Ishikawa (cell line): Measurements from ENCODE around the gene PLSCR5.

Source experiments
- CEBPB ChIP-seq: IDR thresholded peaks from 2 replicates; pipeline ENCODE4 v1.6.1; 2012
- CREB1 ChIP-seq: IDR thresholded peaks from 2 replicates; pipeline ENCODE4 v1.6.1; 2012; ENCODE audit warnings: low read depth
- EGR1 ChIP-seq: IDR thresholded peaks from 2 replicates; pipeline ENCODE4 v1.6.1; 2012
- EP300 ChIP-seq: IDR thresholded peaks from 2 replicates; pipeline ENCODE4 v1.6.1; 2012; ENCODE audit warnings: borderline replicate concordance
- FOXM1 ChIP-seq: IDR thresholded peaks from 2 replicates; pipeline ENCODE4 v1.6.1; 2012; ENCODE audit warnings: low read depth, borderline replicate concordance
- NFIC ChIP-seq: IDR thresholded peaks from 2 replicates; pipeline ENCODE4 v1.6.1; 2012
- RAD21 ChIP-seq: IDR thresholded peaks from 2 replicates; pipeline ENCODE4 v1.6.1; 2012; ENCODE audit warnings: low read depth
- TAF1 ChIP-seq: IDR thresholded peaks from 2 replicates; pipeline ENCODE4 v1.6.1; 2012; ENCODE audit warnings: low read depth, mild to moderate bottlenecking
- TCF12 ChIP-seq: IDR thresholded peaks from 2 replicates; pipeline ENCODE4 v1.6.1; 2012; ENCODE audit warnings: low read depth
- TEAD4 ChIP-seq: IDR thresholded peaks from 2 replicates; pipeline ENCODE4 v1.6.1; 2012
- YY1 ChIP-seq: IDR thresholded peaks from 2 replicates; pipeline ENCODE4 v1.6.1; 2012; ENCODE audit warnings: low read depth
- ZBTB7A ChIP-seq: IDR thresholded peaks from 2 replicates; pipeline ENCODE4 v1.6.1; 2012; ENCODE audit warnings: low read depth
- TF ChIP-seq, protein P1 (sequence below): IDR thresholded peaks from 2 replicates; pipeline ENCODE4 v1.6.1; 2012
- TF ChIP-seq, protein P2 (sequence below): IDR thresholded peaks from 2 replicates; pipeline ENCODE4 v1.6.1; 2012
- TF ChIP-seq, protein P3 (sequence below): IDR thresholded peaks from 2 replicates; pipeline ENCODE4 v1.6.1; 2012; ENCODE audit warnings: low read depth, mild to moderate bottlenecking

Gene PLSCR5

DNA sequence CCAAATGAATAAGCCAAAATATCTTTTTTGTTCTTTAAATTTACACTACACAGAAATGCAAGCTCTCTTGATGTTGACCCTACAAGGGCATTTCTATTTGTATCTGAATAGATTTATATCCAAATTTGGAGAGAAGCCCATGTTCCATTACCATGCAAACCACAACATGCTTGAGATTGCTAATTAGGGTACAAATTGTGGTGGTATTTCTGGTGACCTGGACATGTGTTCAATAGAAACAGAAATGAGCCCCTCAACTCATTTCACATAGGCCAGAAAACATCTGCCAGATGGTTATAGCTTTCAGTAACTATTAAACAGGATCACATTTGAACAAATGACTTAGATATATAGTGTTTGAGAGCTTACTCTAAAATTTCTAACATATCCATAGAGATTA is 23.5 kb upstream of the PLSCR5 start:
- TF ChIP-seq YY1: no peak
- no peak for TF ChIP-seq NFIC
- TF ChIP-seq FOXM1: no peak
- TF ChIP-seq TEAD4: no peak

DNA sequence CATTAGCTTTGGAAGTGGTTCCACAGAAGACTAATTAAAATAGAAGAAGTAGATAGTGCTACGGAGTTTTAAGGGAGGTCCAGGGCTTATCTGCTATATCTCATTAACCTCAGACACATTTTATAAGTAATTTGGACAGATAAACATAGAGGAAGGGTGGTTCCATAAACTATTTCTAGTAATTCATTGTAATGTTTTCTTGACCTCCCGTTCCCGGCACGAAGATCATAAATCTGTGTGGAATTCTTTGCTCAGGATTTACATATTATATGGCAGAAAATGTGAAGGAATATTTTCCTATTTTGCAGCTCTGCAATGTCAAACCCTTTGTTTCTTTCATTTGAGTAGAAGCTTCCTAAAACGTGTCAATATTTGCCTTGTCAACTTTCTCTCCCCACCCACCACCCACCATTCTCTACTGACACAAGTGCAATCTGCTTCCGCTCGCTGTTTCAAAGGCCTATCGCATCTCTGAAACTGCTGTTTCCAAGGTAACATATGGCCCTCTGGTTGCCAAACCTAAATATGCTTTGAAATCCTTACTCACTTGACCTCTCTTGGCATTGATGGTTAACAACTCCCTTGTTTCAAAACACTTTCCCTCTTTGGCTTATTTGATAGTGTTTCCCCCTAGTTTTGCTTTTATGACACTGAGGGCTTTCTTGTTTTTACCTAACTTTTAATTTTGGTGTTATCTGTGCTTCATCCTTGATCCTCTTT is 21.4 kb upstream of the PLSCR5 start:
- no peak for TF ChIP-seq YY1
- no peak for TF ChIP-seq CREB1
- TF ChIP-seq EGR1: no peak
- TF ChIP-seq, protein P1, sequence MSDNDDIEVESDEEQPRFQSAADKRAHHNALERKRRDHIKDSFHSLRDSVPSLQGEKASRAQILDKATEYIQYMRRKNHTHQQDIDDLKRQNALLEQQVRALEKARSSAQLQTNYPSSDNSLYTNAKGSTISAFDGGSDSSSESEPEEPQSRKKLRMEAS: no peak
- TF ChIP-seq EP300: no peak
- TF ChIP-seq, protein P2, sequence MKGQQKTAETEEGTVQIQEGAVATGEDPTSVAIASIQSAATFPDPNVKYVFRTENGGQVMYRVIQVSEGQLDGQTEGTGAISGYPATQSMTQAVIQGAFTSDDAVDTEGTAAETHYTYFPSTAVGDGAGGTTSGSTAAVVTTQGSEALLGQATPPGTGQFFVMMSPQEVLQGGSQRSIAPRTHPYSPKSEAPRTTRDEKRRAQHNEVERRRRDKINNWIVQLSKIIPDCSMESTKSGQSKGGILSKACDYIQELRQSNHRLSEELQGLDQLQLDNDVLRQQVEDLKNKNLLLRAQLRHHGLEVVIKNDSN: no peak
- no peak for TF ChIP-seq TAF1
- no peak for TF ChIP-seq TEAD4
- no peak for TF ChIP-seq RAD21
- TF ChIP-seq, protein P3, sequence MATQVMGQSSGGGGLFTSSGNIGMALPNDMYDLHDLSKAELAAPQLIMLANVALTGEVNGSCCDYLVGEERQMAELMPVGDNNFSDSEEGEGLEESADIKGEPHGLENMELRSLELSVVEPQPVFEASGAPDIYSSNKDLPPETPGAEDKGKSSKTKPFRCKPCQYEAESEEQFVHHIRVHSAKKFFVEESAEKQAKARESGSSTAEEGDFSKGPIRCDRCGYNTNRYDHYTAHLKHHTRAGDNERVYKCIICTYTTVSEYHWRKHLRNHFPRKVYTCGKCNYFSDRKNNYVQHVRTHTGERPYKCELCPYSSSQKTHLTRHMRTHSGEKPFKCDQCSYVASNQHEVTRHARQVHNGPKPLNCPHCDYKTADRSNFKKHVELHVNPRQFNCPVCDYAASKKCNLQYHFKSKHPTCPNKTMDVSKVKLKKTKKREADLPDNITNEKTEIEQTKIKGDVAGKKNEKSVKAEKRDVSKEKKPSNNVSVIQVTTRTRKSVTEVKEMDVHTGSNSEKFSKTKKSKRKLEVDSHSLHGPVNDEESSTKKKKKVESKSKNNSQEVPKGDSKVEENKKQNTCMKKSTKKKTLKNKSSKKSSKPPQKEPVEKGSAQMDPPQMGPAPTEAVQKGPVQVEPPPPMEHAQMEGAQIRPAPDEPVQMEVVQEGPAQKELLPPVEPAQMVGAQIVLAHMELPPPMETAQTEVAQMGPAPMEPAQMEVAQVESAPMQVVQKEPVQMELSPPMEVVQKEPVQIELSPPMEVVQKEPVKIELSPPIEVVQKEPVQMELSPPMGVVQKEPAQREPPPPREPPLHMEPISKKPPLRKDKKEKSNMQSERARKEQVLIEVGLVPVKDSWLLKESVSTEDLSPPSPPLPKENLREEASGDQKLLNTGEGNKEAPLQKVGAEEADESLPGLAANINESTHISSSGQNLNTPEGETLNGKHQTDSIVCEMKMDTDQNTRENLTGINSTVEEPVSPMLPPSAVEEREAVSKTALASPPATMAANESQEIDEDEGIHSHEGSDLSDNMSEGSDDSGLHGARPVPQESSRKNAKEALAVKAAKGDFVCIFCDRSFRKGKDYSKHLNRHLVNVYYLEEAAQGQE: no peak
- TF ChIP-seq NFIC: no peak
- no peak for TF ChIP-seq TCF12
- TF ChIP-seq FOXM1: no peak
- no peak for TF ChIP-seq ZBTB7A
- no peak for TF ChIP-seq CEBPB

DNA sequence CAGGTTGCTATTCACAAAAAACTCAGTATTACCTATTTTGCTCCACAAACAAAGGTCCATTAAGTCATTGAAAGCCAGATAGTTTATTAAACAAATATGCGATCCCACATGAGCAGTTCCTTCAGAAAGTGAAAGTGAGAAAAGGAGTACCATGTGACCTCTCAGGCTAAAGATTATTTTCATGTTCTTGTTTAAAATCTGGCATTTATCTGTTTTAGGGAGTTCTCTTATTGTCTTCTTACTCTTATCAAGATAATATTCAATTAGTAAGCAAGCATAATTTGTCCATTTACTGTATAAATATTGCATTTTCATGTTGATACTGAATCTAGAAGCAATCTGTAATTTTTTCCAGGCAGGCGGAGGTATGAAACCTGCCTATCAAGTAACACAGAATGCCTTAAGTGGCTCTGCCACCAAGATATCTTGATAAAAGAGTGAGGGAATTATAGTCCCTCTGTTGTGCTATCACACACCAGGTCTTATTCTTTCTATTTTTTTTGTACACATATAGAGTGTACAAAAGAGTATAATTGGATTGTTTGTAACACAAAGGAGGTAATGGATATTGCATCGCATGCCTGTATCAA is 20.1 kb upstream of the PLSCR5 start:
- no peak for TF ChIP-seq EP300
- TF ChIP-seq NFIC: no peak
- TF ChIP-seq TAF1: no peak
- TF ChIP-seq ZBTB7A: no peak
- TF ChIP-seq, protein P1: no peak
- TF ChIP-seq CREB1: no peak
- TF ChIP-seq TEAD4: no peak

DNA sequence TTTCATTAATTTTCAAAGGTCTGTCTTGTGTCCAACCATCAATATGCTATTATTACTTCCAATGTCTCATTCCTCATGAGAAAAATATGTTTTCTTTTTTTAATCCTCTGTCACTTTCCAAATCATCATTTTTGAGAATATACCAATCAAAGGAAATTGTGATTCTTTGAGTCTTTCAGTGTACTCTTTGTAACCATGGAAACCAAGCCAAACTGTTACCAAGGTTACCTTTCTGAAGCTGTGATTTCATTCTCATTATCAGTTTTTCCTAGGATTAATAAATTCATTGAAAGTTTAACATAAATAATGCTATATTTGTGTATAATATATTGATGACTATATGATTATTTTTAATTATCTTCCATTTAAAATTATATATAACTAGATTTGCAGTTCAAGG is 16.6 kb upstream of the PLSCR5 start:
- TF ChIP-seq ZBTB7A: no peak
- TF ChIP-seq EGR1: no peak
- TF ChIP-seq, protein P3: no peak
- no peak for TF ChIP-seq RAD21
- no peak for TF ChIP-seq CEBPB
- no peak for TF ChIP-seq NFIC
- TF ChIP-seq, protein P1: no peak
- TF ChIP-seq, protein P2: no peak
- no peak for TF ChIP-seq EP300
- no peak for TF ChIP-seq TCF12
- no peak for TF ChIP-seq TEAD4
- no peak for TF ChIP-seq CREB1
- no peak for TF ChIP-seq YY1
- no peak for TF ChIP-seq TAF1

DNA sequence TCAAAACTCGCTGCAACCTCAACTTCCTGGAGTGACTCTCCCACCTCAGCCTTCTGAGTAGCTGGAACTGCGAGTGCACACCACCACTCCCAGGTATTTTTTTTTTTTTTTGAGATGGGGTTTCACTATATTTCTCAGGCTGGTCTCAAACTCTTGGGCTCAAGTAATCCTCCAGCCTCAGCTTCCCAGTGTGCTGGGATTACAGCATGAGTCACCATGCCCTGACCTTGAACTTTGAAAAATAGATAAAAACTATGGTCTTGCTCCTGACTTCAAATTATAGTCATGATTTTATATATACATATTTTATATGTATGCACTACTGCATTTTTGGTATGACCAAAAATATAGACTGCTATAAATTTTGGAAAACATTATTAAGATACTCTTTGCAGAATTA is 6.9 kb upstream of the PLSCR5 start:
- no peak for TF ChIP-seq NFIC
- no peak for TF ChIP-seq EP300
- TF ChIP-seq CEBPB: no peak
- no peak for TF ChIP-seq RAD21
- TF ChIP-seq ZBTB7A: no peak
- TF ChIP-seq CREB1: no peak

DNA sequence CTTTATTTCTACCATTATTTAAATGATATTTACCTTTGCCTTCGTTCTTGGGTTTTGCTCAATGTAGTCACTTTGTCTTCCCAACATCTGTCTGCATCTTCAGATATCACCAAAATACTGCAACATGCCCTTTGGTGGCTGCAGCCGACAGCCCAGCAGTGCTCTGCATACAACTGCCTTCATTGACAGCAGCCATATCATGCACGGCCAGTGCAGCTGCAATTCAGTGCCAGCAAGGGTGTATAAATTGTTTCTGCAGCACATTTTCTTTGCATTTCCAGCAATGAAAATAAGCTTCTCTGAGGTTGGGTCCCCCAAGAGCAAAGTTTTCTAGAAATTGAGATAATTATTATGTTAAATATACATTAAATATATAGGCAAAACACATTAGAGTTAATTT is 6.0 kb upstream of the PLSCR5 start:
- no peak for TF ChIP-seq CEBPB
- no peak for TF ChIP-seq NFIC
- TF ChIP-seq, protein P1: no peak
- no peak for TF ChIP-seq RAD21
- no peak for TF ChIP-seq FOXM1
- TF ChIP-seq, protein P3: no peak
